ENCODE results near the gene SARDH.

DNA sequence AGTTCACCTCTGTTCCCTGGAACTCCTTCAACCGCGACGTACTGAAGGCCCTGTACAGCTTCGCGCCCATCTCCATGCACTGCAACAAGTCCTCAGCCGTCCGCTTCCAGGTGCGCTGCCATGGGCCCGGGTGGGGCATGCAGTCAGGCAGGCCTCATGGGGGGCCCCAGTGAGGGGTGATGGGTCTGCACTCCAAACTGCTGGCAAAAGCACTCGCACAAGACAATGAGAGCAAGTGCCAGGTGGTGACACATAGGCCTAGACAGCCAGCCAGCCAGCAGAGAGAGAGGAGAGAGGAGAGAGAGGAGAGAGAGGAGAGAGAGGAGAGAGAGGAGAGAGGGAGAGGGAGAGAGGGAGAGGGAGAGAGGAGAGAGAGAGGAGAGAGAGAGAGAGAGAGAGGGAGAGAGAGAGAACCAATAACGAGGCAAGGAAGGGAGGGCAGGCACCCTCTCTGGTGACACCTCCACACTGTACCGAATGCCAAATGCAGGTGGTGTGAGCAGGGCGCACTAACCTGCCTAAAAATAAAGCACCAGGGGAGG lies 81.0 kb downstream of the SARDH start:
- no peak for TF ChIP-seq CTCF (conservative IDR thresholded peaks at IDR 0.05 in 1 of 2, IDR thresholded peaks at IDR 0.05 in 1 of 2; ENCODE audit: low read depth in 1 of 2, low read length in 2 of 2)
- no peak for TF ChIP-seq EZH2 (IDR thresholded peaks at IDR 0.05; ENCODE audit: low read length, missing control alignments)

Measured in fibroblast of lung (primary cell).